Activated naive CD4-positive, alpha-beta T cell treated with anti-CD3 and anti-CD28 coated beads, Interleukin-2, amount 50 U/mL, for 24 hours (primary cell): ENCODE data around the gene CYP4A22.
"Not testable (repeated sequence)": the region's sequence is repeated elsewhere in the genome, so short reads cannot be mapped to it uniquely, and the experiment has no call there.

ENCODE experiments used
- H3K27ac Mint-ChIP-seq: one replicate; pipeline ENCODE4 v1.8.0; 2021; ENCODE audit warnings: mild to moderate bottlenecking, mixed read lengths
- H3K27me3 Mint-ChIP-seq: one replicate; pipeline ENCODE4 v1.8.0; 2021; ENCODE audit warnings: mixed read lengths
- H3K36me3 Mint-ChIP-seq: one replicate; pipeline ENCODE4 v1.8.0; 2021; ENCODE audit warnings: mixed read lengths
- H3K4me1 Mint-ChIP-seq: one replicate; pipeline ENCODE4 v1.8.0; 2021; ENCODE audit warnings: mixed read lengths
- H3K4me3 Mint-ChIP-seq: one replicate; pipeline ENCODE4 v1.8.0; 2021; ENCODE audit warnings: mild to moderate bottlenecking, mixed read lengths
- H3K9me3 Mint-ChIP-seq: one replicate; pipeline ENCODE4 v1.8.0; 2021; ENCODE audit warnings: mixed read lengths

CYP4A22 gene

DNA sequence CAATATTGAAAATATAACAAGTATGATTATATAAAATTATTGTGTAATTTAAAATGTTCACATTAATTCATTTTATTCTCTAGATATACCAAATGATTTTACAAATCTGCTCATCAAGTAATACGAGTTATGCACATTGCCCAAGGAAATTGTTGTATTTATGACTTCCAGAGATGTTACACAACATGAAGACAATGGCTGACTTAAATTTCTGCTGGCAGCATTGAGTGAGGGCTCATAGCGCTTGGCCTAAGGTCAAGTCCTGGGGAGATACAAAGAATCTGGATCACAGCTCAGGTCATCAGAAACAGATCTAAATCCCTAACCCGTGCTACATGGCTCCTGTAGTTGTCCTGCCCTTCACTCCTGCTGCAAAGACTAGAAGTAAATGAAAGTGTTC, 3.1 kb downstream of the CYP4A22 start:
- H3K27me3 Mint-ChIP-seq, H3K9me3 Mint-ChIP-seq, H3K36me3 Mint-ChIP-seq, H3K27ac Mint-ChIP-seq, H3K4me3 Mint-ChIP-seq, H3K4me1 Mint-ChIP-seq: not testable (repeated sequence)

DNA sequence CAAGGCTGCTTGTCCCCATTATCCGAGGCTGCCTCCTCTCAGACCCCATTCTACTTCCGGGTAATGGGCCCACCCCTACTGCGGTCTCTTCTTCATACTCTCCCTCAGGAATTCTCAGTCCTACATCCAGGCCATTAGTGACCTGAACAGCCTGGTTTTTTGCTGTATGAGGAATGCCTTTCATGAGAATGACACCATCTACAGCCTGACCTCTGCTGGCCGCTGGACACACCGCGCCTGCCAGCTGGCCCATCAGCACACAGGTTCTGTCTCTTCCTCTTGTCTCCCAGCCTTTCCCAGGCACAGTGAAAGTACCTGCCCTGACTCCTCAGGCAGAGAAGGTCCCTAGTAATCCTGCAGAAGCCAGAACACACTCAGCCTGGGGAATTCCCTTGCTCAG, 6.4 kb downstream of the CYP4A22 start:
- H3K4me1 Mint-ChIP-seq, H3K9me3 Mint-ChIP-seq, H3K4me3 Mint-ChIP-seq, H3K27me3 Mint-ChIP-seq, H3K36me3 Mint-ChIP-seq, H3K27ac Mint-ChIP-seq: not testable (repeated sequence)

DNA sequence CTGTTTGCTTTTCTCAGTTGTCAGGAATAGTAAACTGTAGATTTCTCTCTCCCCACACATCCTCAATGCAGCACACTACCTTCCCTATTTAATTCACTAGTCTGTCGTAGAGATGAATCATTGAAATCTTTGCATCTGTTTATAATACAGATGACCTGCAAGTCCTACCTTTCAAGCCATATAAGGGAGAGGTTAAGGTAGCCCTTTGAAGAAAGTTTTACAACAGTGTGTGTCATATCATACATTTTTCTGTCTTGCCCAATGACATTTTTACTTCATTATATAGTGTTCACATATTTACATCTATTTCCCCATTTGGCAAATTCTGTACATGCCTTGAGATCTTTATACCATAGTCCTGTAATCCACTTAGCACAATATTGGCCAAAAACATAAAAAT, 9.3 kb downstream of the CYP4A22 start:
- H3K27ac Mint-ChIP-seq, H3K9me3 Mint-ChIP-seq, H3K4me3 Mint-ChIP-seq, H3K36me3 Mint-ChIP-seq, H3K4me1 Mint-ChIP-seq: not testable (repeated sequence)
- H3K27me3 Mint-ChIP-seq: peaks cover 14% of the 10 kb centered on the region

DNA sequence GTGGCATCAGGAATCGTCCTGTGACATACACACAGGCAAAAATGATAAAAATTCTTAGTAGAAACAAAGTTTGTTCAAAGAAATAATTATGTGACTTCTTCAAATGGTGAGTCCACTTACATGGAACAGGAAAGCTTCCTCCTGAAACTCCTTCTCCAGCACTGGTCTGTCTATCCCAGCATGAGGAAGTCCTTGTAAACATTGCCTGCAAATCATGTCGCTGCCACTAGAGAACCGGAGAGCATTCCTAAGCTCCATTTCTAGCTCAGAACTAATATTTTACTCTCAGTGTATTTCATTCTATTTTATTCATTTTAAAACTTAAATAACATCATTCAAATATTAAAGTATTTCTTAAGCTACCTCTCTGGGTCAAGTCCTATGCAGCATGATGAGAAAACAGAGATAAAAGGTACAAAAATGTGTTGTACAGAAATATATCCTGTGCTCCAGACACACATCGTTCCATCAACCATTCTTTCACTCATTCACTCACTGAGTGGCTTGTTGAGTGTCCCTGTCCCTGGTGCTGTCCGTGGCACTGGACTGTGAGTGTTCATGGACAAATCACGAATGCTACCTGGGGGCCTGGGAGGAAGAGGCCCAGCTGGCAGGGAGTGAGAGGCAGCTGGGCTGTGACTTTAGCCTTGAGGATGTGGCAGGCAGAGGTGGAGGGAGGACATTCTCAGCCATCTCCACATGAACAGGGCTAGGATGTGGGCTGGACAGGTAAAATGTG, 10.0 kb downstream of the CYP4A22 start:
- Mint-ChIP-seq H3K4me1 (no peaks in the 10 kb centered on the region), H3K27me3 (peaks cover 15% of the 10 kb centered on the region), H3K4me3 (no peak overlapping the region), H3K9me3 (no peaks in the 10 kb centered on the region), H3K27ac (no peak overlapping the region), H3K36me3 (no peaks in the 10 kb centered on the region)

DNA sequence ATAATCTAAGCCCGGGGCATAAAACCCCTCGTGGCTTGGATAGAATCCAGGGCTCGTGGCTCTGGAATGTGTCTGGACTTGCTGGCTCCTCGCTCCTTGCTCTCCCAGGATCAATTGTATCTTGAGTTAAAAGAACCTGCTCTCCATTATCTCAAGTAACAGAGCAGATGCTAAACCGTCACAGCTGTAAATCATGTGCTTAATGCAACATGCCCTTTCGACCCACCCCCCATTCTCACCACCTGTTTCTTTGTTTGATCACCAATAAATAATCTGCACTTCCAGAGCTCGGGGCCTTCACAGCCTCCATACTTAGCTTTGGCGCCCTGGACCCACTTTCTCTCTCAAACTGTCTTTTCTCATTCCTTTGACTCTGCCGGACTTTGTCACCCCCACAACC, 11.9 kb downstream of the CYP4A22 start:
- H3K27ac Mint-ChIP-seq, H3K36me3 Mint-ChIP-seq, H3K4me1 Mint-ChIP-seq, H3K4me3 Mint-ChIP-seq, H3K9me3 Mint-ChIP-seq: not testable (repeated sequence)
- peaks cover 19% of the 10 kb centered on the region for H3K27me3 Mint-ChIP-seq

DNA sequence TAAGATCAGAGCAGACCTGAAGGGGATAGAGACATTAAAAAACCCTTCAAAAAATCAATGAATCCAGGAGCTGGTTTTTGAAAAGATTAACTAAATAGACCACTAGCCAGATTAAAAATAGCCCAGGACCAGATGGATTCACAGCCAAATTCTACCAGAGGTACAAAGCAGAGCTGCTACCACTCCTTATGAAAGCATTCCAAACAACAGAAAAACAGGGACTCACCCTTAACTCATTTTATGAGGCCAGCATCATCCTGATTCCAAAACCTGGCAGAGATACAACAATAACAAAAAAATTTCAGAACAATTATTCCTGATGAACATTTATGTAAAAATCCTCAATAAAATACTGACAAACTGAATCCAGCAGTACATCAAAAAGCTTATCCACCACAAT, 19.2 kb downstream of the CYP4A22 start:
- H3K4me1 Mint-ChIP-seq, H3K4me3 Mint-ChIP-seq, H3K36me3 Mint-ChIP-seq, H3K27ac Mint-ChIP-seq: not testable (repeated sequence)
- H3K27me3 Mint-ChIP-seq: peaks cover 17% of the 10 kb centered on the region
- H3K9me3 Mint-ChIP-seq: peaks cover 16% of the 10 kb centered on the region

DNA sequence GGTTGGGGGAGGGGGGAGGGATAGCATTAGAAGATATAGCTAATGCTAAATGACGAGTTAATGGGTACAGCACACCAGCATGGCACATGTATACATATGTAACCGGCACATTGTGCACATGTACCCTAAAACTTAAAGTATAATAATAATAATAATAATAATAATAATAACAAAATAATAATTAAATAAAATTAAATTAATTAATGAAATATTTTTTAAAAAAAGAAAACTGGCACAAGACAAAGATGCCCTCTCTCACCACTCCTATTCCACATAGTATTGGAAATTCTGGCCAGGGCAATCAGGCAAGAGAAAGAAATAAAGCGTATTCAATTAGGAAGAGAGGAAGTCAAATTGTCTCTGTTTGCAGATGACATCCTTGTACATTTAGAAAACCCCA, 20.7 kb downstream of the CYP4A22 start:
- not testable (repeated sequence) for H3K4me3 Mint-ChIP-seq, H3K36me3 Mint-ChIP-seq, H3K27ac Mint-ChIP-seq, H3K4me1 Mint-ChIP-seq
- Mint-ChIP-seq H3K9me3 (peaks cover 16% of the 10 kb centered on the region), H3K27me3 (peaks cover 18% of the 10 kb centered on the region)

DNA sequence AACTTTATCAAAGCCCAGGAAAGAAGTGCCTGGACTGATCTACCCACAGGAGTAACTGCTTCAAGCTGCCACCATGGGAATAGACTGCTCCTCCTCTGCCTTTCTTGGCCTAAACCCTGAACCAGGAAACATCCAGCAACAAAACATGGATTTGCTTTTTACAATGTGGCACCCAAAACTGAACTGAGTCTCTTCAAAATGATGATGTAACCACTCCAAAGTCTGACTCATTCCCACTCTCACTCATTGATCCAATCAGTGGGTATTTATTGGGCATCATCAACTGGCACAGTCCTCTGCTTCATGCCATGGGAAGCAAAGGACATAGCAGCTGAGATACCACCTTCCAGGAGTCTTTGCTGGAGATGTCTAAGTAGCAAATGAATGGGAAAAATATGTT, 23.5 kb downstream of the CYP4A22 start:
- Mint-ChIP-seq H3K9me3 (peaks cover 5% of the 10 kb centered on the region), H3K4me3 (no peak overlapping the region), H3K4me1 (no peaks in the 10 kb centered on the region), H3K36me3 (no peaks in the 10 kb centered on the region), H3K27ac (no peak overlapping the region), H3K27me3 (peaks cover 14% of the 10 kb centered on the region)

DNA sequence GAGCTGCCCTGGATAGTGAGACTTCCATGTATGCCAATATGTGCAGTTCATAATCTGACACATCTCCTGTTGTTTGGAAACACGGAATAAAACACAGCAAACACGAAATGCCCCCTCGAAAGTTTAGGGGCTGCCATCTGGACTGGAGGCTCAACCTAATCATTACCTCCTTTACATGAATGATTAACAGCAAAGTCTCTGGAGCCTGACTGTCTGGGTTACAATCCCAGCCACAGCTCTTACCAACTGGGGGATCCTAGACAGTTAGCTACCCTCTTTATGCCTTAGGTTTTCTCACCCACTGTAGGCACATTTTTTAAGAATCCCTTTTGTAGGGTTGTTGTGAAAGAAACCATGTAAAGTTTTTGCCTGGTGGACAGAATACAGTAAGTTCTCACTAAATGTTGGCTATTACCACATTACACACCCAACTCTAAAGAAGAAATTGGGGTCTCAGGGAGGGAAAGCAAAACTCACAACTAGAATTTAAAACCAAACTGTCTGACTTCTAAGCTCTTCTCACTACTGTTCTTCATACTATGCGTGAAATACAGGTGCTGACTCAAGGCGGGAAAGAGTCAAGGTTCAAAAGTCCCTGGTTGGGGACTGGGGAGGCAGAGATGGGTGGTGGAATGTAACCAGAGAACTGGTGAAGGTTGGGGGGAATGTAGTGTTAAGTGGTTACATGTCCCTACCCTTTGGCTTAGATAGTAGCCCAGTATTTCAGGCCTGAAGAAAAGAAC, 24.2 kb downstream of the CYP4A22 start:
- Mint-ChIP-seq H3K9me3 (no peaks in the 10 kb centered on the region), H3K27me3 (peaks cover 13% of the 10 kb centered on the region), H3K4me3 (no peak overlapping the region), H3K36me3 (no peaks in the 10 kb centered on the region), H3K4me1 (no peaks in the 10 kb centered on the region), H3K27ac (no peak overlapping the region)

DNA sequence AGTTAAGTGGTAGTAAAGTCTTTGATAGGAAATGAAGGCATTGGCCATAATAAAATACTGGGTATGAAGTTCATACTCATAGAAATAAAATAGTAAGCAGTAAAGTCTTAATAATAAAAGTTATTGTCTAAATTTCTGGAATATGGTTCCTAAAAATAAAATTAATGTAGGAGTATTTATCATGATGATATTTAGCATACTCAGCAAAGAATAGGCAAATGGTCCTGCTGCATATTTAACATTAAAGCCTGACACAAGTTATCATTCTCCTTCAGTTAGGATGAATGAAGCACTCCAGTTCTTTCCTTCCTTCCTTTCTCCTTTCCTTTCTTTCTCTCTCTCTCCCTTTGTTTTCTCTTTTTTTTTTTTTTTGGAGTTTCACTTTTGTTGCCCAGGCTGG, 27.3 kb downstream of the CYP4A22 start:
- Mint-ChIP-seq H3K27me3 (peaks cover 28% of the 10 kb centered on the region), H3K4me3 (no peak overlapping the region), H3K9me3 (no peaks in the 10 kb centered on the region), H3K27ac (no peak overlapping the region), H3K4me1 (no peaks in the 10 kb centered on the region), H3K36me3 (no peaks in the 10 kb centered on the region)

DNA sequence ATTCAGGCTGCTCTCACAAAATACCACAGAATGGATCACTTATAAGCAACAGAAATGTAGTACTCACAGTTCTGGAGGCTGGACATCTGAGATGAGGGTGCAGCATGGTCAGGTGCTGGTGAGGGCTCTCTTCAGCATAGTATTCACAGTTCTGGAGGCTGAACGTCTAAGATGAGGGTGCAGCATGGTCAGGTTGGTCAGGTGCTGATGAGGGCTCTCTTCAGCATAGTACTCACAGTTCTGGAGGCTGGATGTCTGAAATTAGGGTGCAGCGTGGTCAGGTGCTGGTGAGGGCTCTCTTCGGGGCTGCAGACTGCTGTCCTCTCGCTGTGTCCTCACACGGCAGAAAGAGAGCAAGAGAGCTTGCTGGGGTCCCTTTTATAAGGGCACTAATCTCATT, 35.5 kb downstream of the CYP4A22 start:
- no peak overlapping the region for H3K27ac Mint-ChIP-seq
- H3K9me3 Mint-ChIP-seq: no peaks in the 10 kb centered on the region
- peaks cover 17% of the 10 kb centered on the region for H3K27me3 Mint-ChIP-seq
- no peaks in the 10 kb centered on the region for H3K4me1 Mint-ChIP-seq
- no peaks in the 10 kb centered on the region for H3K36me3 Mint-ChIP-seq
- no peak overlapping the region for H3K4me3 Mint-ChIP-seq

DNA sequence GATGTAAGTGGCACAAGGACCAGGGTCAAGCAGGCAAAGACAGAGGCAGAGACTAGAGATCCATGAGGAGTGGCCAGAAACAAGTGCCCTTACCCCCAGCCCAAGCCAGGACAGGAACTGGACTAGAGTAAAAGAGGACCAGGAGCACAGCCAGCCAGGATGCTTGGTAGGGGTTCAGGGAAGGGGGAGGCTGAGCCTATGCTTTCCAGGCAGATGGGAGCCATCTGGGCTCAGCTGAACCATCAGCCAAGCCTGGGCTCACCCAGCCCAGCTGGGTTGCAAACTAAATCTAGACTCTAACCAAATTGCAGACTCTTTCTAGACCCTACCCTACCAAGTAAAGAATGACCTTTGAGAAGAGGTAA, 37.4 kb downstream of the CYP4A22 start:
- Mint-ChIP-seq H3K4me3 (no peak overlapping the region), H3K27ac (no peak overlapping the region), H3K27me3 (peaks cover 15% of the 10 kb centered on the region), H3K36me3 (no peaks in the 10 kb centered on the region), H3K9me3 (no peaks in the 10 kb centered on the region), H3K4me1 (peaks cover 9% of the 10 kb centered on the region)

DNA sequence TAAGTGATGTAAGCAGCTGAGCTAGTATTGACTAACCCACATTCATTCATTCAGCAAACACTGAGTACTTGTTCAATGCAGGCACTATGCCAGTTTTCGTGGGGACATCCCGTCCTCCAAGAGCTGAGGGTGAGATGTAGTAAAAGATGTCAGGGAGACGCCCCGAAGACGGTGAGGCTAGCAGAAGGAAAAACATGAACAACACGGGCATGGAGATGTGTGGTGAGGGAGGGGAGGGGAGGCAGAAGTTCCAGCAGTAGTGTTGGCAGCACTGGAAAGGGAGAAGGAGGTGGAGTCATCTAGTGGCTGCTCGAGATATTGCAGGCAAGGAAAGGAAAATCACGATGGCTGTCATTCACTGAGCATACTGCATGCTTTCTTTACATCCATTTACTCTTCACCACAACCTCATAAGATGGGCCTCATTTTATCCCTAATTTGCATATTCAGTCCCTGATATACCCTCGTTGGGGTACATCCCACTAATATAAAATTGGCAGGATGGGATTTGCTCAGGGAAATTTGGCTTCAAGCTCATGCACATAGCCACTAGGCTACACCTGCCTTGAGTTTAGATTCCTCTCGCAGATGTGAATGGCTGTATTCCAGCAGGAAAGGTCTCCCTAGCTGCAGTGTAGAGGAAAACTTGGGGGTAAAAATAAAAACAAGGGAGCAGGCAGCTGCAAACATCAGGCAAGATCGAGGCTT, 38.1 kb downstream of the CYP4A22 start:
- no peaks in the 10 kb centered on the region for H3K36me3 Mint-ChIP-seq
- H3K9me3 Mint-ChIP-seq: no peaks in the 10 kb centered on the region
- H3K4me3 Mint-ChIP-seq: no peak overlapping the region
- peaks cover 16% of the 10 kb centered on the region for H3K27me3 Mint-ChIP-seq
- H3K27ac Mint-ChIP-seq: no peak overlapping the region
- H3K4me1 Mint-ChIP-seq: peaks cover 11% of the 10 kb centered on the region

DNA sequence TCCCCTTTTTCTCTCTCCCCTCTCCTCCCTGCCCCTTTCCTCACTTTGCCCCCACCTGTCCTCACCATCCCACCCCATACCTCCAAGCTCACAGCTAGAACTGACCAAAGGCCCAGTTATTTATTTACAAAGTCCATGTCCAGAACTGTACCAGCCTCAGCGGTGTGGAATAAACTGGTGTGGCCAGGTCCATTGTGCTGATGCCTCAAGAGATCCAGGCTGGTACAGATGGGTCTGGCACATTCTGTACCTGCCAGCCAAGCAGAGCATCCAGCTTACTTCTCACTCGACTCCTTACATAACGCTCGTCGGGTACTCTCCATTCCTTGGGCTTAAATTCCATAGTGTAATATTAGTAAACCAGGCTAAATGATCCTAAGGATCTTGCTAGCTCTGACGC, 40.8 kb downstream of the CYP4A22 start:
- H3K4me3 Mint-ChIP-seq: no peak overlapping the region
- peaks cover 23% of the 10 kb centered on the region for H3K27me3 Mint-ChIP-seq
- no peak overlapping the region for H3K27ac Mint-ChIP-seq
- H3K36me3 Mint-ChIP-seq: no peaks in the 10 kb centered on the region
- H3K9me3 Mint-ChIP-seq: no peaks in the 10 kb centered on the region
- H3K4me1 Mint-ChIP-seq: peaks cover 11% of the 10 kb centered on the region

DNA sequence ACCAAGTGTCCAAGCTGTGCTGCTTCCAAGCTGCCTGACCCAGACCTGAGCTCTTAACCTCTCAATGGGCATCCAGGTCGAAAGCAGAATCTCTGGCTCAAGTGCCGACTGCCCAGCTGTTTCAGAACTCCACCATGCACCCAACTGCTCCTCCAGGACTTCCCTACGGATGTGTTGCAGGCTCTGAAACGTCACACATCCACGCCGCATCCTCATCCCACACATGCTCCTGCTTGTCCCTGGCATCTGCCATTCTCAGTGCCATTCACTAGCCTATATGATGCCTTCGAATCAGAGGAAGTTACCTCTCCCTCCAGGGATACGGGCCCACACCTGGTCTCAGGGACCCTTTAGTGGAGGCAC, 41.4 kb downstream of the CYP4A22 start:
- H3K36me3 Mint-ChIP-seq: no peaks in the 10 kb centered on the region
- no peak overlapping the region for H3K27ac Mint-ChIP-seq
- peaks cover 24% of the 10 kb centered on the region for H3K27me3 Mint-ChIP-seq
- H3K9me3 Mint-ChIP-seq: no peaks in the 10 kb centered on the region
- H3K4me1 Mint-ChIP-seq: peaks cover 11% of the 10 kb centered on the region
- H3K4me3 Mint-ChIP-seq: no peak overlapping the region
